ENCODE results near the gene ANKS1A. TPM values are rescaled to one million over a fixed set of nuclear protein-coding genes. Genes with fewer than 3 reads are reported as not detected.
A peak's percentile ranks its signal among the peaks of the same experiment; 100 is the strongest.

ANKS1A gene
- polyA plus RNA-seq, 6 donors from 2014 or later: 1.4 to 5.5 (median 2.3) TPM; not detected in 1

DNA sequence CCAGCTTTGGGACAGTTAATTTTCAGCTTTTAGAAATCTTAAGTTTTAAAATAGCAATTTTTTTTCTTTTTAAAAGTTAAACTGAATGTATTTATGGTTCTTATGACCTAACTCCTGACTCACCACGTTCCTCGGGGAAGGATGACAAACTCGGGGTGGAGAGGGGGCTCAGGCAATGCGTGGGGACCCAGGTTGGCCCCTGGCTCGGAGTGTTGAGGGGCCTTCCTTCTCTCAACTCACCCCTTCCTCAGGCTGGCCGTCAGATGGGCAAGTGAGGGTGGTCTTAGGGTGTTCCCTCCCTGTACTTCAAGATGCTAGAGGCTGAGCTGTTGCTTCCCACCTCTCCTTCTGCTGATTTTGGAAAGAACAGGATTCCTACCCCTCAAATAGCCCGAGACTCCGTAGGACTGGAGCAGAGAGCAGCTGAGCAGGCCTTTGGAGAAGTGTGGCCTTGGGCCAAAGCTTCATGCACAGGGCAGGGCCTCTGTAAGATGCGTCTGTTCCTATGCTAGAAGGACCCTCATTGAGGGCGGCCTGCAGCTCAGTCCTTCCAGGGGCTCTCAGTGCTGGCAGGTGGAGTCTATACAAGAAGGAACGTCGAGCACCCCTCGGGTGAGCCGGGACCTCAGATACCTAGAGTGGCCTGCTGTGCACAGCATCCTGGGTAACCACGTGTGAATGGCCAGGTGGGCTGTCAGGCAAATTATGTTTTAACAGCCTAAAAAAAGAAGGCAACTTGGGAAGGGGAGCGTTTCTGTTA, 172.8 kb downstream of the ANKS1A start:
- ATAC-seq (ENCODE audit: low read depth in 2 of 2) (no peak), DNase-seq (no peak)
- H3K4me1 Mint-ChIP-seq: peaks cover 8 to 9% (median 8%) of the 10 kb centered on the region in 3 donors
- peaks cover 0 to 9% of the 10 kb centered on the region in 2 donors for H3K36me3 Mint-ChIP-seq
- no peaks in the 10 kb centered on the region for H3K27me3 Mint-ChIP-seq
- no peak overlapping the region for H3K4me3 Mint-ChIP-seq
- H3K9me3 Mint-ChIP-seq: no peaks in the 10 kb centered on the region
- no peak overlapping the region for H3K27ac Mint-ChIP-seq

DNA sequence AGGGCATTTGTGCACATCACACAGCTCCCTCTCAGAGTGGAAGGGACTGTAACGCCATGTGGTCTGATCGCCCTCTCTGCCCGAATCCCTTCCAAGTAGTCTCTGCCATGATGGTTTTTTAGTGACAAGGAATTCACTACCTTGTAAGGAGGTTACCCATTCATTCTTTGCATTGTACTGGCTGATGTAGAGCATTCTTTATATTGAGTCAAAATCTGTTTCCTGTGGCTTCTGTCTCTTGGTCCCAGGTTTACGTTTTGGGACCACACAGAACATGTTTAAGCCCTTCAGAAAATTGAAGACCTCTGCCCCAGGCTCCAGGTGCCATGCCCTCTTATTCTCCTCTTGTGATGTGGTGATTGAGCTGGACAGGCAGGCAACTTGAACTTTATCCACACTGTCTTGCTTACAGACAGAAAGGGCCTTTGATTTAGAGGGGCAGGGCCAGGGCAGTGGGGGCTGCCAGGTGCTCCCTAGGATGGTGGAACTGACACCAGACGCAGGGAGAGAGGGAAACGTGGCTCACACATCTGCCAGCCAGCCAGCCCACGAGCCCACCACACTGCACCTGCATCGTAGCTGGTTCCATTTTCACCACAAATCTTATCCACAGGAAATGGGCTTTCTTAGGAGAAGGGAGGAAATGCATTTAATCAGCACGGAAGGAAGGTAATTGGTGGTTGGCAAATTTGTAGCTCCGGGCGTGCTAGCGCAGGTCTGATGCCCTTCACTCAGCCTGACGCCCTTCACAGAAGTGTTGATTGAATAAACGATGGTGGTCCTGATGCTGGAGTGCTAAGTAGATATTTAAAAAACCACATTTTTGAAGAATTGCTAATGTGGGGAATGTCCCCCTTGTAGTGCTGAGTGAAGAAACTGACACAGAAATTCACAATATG, 173.9 kb downstream of the ANKS1A start:
- Mint-ChIP-seq H3K4me1 (peaks cover 8 to 9% (median 8%) of the 10 kb centered on the region in 3 donors), H3K4me3 (peak overlapping the region in 1 of 8 donors; percentile 41), H3K27ac (peak overlapping the region in 3 of 6 donors; percentile 41 to 77 (median 47)), H3K36me3 (peaks cover 0 to 9% of the 10 kb centered on the region in 2 donors), H3K27me3 (no peaks in the 10 kb centered on the region), H3K9me3 (no peaks in the 10 kb centered on the region)
- ATAC-seq (ENCODE audit: low read depth in 2 of 2): no peak
- DNase-seq: no peak

DNA sequence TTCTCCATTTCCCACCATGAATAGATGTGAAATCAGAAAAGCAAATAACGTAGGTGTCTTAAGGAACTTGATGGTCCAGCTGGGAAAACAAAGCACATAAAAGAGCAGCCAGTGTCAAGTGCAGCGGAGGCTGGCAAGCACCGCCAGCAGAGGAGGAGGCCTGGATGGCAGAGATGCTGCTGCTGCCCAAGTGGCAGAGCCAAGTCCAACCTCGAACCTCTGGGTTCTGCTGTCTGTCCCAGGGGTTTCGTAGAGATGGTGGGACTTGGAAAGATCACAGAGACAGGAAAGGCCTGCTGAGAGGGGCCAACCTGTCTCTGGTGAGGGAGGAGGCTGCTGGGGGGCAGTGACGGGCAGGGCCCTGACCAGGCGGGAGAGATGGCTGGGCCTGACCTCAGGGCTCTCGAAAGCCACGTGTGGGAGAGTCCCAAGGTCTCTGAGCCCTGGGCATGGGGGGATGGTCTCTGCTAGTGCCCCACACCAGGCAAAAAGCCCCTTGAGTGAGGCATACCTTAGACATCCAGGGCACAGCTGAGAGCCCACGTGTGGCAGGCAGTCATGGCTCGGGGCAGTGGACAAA, 174.7 kb downstream of the ANKS1A start:
- ATAC-seq (ENCODE audit: low read depth in 2 of 2) (no peak), DNase-seq (no peak)
- no peak overlapping the region for H3K4me3 Mint-ChIP-seq
- H3K4me1 Mint-ChIP-seq: peaks cover 1 to 3% (median 2%) of the 10 kb centered on the region in 3 donors
- H3K27me3 Mint-ChIP-seq: no peaks in the 10 kb centered on the region
- no peak overlapping the region for H3K27ac Mint-ChIP-seq
- peaks cover 0 to 2% (median 0%) of the 10 kb centered on the region in 7 donors for H3K9me3 Mint-ChIP-seq
- H3K36me3 Mint-ChIP-seq: peaks cover 0 to 9% of the 10 kb centered on the region in 2 donors

DNA sequence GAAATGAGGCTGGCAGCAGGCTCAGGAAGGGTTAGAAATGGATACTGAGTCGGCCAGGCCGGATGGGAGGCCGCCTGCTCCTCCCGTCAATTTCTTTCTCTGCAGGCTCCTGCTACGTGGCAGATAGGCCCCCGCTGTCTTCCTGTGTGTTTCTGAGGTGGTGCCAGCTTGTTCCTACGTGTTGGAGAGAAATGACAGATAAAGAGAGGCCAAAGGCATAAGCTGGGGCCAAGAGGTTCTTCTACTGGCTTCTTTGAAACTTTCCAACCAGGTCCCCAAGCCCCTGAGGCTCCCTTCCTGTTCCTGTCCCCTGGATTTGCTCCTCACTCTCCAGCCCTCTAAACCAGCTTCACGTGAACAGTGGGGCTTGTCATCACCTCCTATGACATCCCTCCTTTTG, 175.2 kb downstream of the ANKS1A start:
- Mint-ChIP-seq H3K27ac (no peak overlapping the region), H3K27me3 (no peaks in the 10 kb centered on the region), H3K36me3 (peaks cover 0 to 9% of the 10 kb centered on the region in 2 donors), H3K4me1 (no peaks in the 10 kb centered on the region), H3K4me3 (no peak overlapping the region), H3K9me3 (peaks cover 0 to 2% (median 0%) of the 10 kb centered on the region in 7 donors)
- DNase-seq (no peak), ATAC-seq (ENCODE audit: low read depth in 2 of 2) (no peak)

DNA sequence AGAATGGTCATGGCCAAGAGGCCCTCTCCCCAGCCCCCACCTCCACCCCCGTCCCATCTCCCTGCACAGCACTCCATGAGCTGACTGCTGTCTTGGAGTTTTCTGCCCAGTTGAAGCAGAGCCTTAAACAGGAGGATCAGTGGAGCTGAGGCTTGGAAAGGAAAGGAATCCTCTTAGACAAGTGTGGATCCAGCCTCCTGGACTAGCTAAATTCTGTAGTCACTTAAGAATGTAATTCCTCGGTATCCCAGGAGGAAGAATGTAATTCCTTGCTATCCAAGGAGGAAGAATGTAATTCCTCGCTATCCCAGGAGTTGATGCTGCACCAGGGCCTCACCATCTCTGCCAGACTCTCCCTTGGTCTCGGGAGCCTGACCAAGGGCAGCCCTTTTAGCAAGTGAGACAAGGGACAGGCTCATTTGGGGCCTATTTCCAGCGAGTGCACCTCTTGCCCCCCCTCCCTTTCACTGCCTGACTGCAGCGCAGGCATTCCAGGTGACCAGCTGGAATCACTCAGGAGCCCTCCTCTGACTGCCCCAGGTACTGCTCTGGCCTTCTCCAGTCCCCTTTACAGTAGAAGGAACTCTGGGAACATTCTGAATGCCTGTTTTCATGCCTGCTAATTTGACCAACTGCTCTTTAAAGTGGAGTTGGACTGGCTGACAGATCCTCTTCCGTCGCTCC, 175.8 kb downstream of the ANKS1A start:
- peaks cover 0 to 2% (median 0%) of the 10 kb centered on the region in 7 donors for H3K9me3 Mint-ChIP-seq
- ATAC-seq (ENCODE audit: low read depth in 2 of 2) (no peak), DNase-seq (no peak)
- H3K36me3 Mint-ChIP-seq: peaks cover 0 to 9% of the 10 kb centered on the region in 2 donors
- H3K4me1 Mint-ChIP-seq: no peaks in the 10 kb centered on the region
- H3K27ac Mint-ChIP-seq: peak overlapping the region in 1 of 6 donors; percentile 83
- no peak overlapping the region for H3K4me3 Mint-ChIP-seq
- no peaks in the 10 kb centered on the region for H3K27me3 Mint-ChIP-seq

DNA sequence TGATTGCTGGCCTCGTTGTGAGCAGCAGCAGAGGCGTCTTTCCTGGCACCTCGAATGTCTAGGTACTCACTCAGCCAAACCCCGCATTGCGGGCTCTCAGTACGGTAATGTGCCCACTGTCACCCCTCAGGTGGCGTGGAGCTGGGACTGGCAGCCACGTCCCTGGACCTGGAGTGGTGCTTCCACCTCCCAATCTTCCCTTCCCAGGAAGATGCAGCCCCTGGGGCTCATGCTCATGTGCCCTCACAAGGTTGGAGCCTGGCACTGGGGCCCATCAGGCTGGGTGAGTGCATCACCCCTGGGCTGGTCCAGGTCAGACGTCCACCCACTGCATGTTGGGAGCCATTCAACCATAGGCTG, 176.4 kb downstream of the ANKS1A start:
- H3K27me3 Mint-ChIP-seq: no peaks in the 10 kb centered on the region
- peaks cover 0 to 9% of the 10 kb centered on the region in 2 donors for H3K36me3 Mint-ChIP-seq
- H3K27ac Mint-ChIP-seq: peak overlapping the region in 1 of 6 donors; percentile 59
- ATAC-seq (ENCODE audit: low read depth in 2 of 2) (no peak), DNase-seq (no peak)
- no peak overlapping the region for H3K4me3 Mint-ChIP-seq
- H3K9me3 Mint-ChIP-seq: peaks cover 0 to 2% (median 0%) of the 10 kb centered on the region in 7 donors
- no peaks in the 10 kb centered on the region for H3K4me1 Mint-ChIP-seq

DNA sequence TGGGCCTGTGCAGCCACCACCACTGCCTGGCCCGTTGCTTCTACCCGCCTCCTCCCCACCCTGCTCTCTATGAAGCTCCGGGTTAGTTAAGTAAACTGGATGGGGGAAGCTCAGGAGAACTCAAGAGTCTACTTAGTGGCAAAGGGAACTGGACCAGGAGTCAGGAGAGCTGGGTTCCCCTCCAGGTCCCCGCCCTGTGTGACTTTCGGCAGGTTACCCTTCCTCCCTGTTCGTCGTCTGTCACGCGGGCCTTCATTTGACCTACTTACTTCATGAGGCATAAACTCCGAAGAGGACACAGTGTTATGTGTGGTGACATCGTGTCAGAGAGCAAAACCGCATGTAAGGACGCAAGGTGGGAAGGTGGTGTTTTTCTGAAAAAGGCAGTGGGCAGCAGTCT, 176.8 kb downstream of the ANKS1A start:
- ATAC-seq (ENCODE audit: low read depth in 2 of 2) (no peak), DNase-seq (no peak)
- peaks cover 0 to 2% (median 0%) of the 10 kb centered on the region in 7 donors for H3K9me3 Mint-ChIP-seq
- H3K4me3 Mint-ChIP-seq: no peak overlapping the region
- H3K36me3 Mint-ChIP-seq: peaks cover 3 to 9% of the 10 kb centered on the region in 2 donors
- H3K4me1 Mint-ChIP-seq: no peaks in the 10 kb centered on the region
- no peaks in the 10 kb centered on the region for H3K27me3 Mint-ChIP-seq
- H3K27ac Mint-ChIP-seq: no peak overlapping the region

DNA sequence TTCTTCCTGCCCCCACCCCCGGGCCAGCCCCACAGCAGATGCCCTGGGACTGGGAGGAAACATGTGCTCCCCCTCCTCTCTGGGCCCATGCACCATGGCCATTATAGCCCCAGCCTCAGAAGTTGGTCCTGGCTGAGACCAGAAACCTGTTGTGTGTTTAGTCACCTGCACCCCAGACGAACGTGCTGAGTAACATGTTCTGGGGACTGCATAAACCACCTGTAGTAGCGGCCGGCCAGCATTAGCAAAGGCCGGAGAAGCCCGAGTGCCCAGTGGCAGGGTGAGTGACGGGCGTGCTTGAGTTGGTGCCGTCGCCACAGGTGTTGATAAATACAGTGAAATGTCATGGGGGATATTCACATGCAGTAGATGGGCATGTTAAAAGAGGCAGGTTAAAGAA, 178.2 kb downstream of the ANKS1A start:
- peaks cover 0 to 2% (median 0%) of the 10 kb centered on the region in 7 donors for H3K9me3 Mint-ChIP-seq
- H3K27ac Mint-ChIP-seq: peak overlapping the region in 2 of 6 donors; percentile 53 to 58
- no peak for ATAC-seq (ENCODE audit: low read depth in 2 of 2)
- H3K36me3 Mint-ChIP-seq: peaks cover 5 to 9% of the 10 kb centered on the region in 2 donors
- no peaks in the 10 kb centered on the region for H3K4me1 Mint-ChIP-seq
- H3K4me3 Mint-ChIP-seq: no peak overlapping the region
- no peak for DNase-seq
- no peaks in the 10 kb centered on the region for H3K27me3 Mint-ChIP-seq

DNA sequence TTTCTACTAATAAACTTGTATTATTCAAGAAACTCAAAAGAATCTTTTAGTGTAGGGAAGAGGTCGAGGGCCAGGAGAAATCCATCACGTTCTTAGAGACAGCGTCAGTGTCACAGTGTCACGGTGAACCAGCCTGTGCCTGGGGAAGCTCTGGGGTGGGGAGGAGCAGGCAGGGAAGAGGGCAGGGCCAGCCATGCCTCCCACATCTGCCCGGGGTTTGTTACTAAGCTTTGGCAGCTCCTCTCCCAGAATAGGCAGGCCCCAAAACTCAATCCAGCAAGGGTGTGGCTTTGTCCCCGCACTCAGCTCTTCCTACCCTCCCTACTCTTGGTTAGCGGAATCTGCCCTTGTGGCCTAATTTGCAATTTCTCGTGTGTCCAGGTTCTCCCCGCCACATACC, 179.2 kb downstream of the ANKS1A start:
- Mint-ChIP-seq H3K27me3 (no peaks in the 10 kb centered on the region), H3K4me3 (no peak overlapping the region), H3K9me3 (peaks cover 0 to 2% (median 0%) of the 10 kb centered on the region in 7 donors), H3K27ac (peak overlapping the region in 1 of 6 donors; percentile 27), H3K36me3 (peaks cover 5 to 9% of the 10 kb centered on the region in 2 donors), H3K4me1 (no peaks in the 10 kb centered on the region)
- ATAC-seq (ENCODE audit: low read depth in 2 of 2) (no peak), DNase-seq (no peak)

DNA sequence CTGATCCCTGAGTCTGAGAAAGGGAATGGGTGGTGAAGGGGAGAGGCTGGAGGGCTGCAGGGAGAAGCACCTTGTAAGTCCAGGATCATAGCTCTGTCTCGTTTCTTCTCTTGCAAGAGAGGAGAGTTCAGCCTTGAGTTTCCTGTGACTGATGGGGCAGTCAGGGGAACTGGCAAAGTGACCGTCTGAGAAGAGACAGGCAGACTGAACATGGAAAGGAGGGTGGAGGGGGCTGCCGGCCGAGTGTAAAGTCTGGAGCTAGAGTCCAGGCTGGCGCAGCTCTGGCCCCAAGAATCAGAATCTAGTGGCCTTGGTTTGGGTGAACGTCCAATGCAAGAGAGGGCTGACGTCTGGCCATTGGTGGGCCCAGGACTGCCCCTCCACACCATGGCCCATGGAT, 179.6 kb downstream of the ANKS1A start:
- Mint-ChIP-seq H3K27ac (peak overlapping the region in 1 of 6 donors; percentile 27), H3K4me1 (no peaks in the 10 kb centered on the region), H3K9me3 (peaks cover 0 to 2% (median 0%) of the 10 kb centered on the region in 7 donors), H3K4me3 (no peak overlapping the region), H3K27me3 (no peaks in the 10 kb centered on the region), H3K36me3 (peaks cover 5 to 7% of the 10 kb centered on the region in 2 donors)
- ATAC-seq (ENCODE audit: low read depth in 2 of 2) (no peak), DNase-seq (no peak)

DNA sequence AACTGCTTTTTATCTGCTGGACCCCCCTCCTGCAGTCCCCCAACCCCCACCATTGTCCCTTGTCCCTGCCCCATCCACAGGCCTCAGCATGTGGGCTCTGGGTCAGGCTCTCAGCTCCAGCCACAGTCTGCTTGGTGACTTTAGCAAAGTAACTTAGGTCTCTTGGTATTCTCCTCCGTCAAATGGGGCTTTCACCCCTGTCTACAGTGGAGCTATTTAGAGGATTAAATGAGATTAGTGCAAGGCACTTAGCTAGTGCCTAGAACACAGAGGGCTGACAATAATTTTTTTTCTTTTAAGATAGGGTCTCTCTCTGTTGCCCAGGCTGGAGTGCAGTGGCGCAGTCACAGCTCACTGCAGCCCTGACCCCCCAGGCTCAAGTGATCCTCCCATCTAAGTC, 180.2 kb downstream of the ANKS1A start:
- no peaks in the 10 kb centered on the region for H3K4me1 Mint-ChIP-seq
- ATAC-seq (ENCODE audit: low read depth in 2 of 2) (no peak), DNase-seq (no peak)
- peaks cover under 1 to 5% of the 10 kb centered on the region in 2 donors for H3K36me3 Mint-ChIP-seq
- H3K9me3 Mint-ChIP-seq: peaks cover 0 to 2% (median 0%) of the 10 kb centered on the region in 7 donors
- H3K27ac Mint-ChIP-seq: no peak overlapping the region
- no peak overlapping the region for H3K4me3 Mint-ChIP-seq
- no peaks in the 10 kb centered on the region for H3K27me3 Mint-ChIP-seq

DNA sequence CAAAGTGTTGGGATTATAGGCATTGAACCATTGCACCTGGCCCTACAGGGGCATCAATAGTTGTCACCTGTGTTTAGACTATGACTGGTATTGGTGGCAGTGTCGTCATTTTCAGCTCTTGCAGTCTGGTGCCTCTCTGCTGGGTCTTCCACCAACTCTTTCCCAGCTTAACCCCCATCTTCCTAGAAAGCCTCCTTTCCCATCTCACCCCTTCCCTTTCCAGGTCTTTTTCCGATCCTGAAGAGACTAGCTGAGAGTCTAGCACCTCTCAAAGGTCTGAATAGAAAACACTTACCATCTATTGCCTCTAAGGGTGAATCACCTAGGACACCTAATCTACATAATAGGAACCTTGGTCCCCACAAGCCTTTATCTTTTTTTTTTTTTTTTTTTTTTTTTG, 181.1 kb downstream of the ANKS1A start:
- Mint-ChIP-seq H3K36me3 (peaks cover 0 to 8% of the 10 kb centered on the region in 2 donors), H3K4me1 (no peaks in the 10 kb centered on the region)

More for the DNA sequence above, 181.1 kb downstream of the ANKS1A start:
- H3K4me3 Mint-ChIP-seq: no peak overlapping the region
- peak overlapping the region in 1 of 6 donors; percentile 39 for H3K27ac Mint-ChIP-seq
- no peak for ATAC-seq (ENCODE audit: low read depth in 2 of 2)
- H3K9me3 Mint-ChIP-seq: peaks cover 0 to 2% (median 0%) of the 10 kb centered on the region in 7 donors
- H3K27me3 Mint-ChIP-seq: no peaks in the 10 kb centered on the region
- DNase-seq: no peak

All from naive B cell (primary cell).